Tibial nerve (tissue), 4 donors: ENCODE measurements around the gene MEOX2. TPM values are rescaled to one million over a fixed set of nuclear protein-coding genes. Genes with fewer than 3 reads are reported as not detected.

ENCODE experiments used
- DNase-seq, 2 donors: peaks; one replicate each; pipeline ENCODE4 v3.0.0-alpha.2; 2019; ENCODE audit warnings: low spot score in 2 of 2
- H3K27ac ChIP-seq, 4 donors: fragments of 200-600 bp; sonication (generic) in 3 of 4; one replicate each; pipeline ENCODE4 v1.5.1; 2017 to 2019; ENCODE audit warnings: mild to moderate bottlenecking in 1 of 4
- H3K27me3 ChIP-seq, 2 donors: fragments of 200-600 bp; sonication (generic) in 1 of 2; one replicate each; pipeline versions ENCODE4 v1.5.1 to v1.6.0; 2017 to 2019
- H3K36me3 ChIP-seq, 3 donors: fragments of 200-600 bp; sonication (generic); one replicate each; pipeline ENCODE4 v1.5.1; 2018 to 2019
- H3K4me1 ChIP-seq, 4 donors: fragments of 200-600 bp; sonication (generic) in 3 of 4; one replicate each; pipeline ENCODE4 v1.5.1; 2017 to 2019
- H3K4me3 ChIP-seq, 4 donors: fragments of 200-600 bp; sonication (generic) in 3 of 4; one replicate each; pipeline ENCODE4 v1.5.1; 2017 to 2019; ENCODE audit warnings: mild to moderate bottlenecking in 1 of 4, moderate library complexity in 1 of 4
- H3K9me3 ChIP-seq, 4 donors: fragments of 200-600 bp; sonication (generic) in 3 of 4; one replicate each; pipeline ENCODE4 v1.5.1; 2017 to 2019
- CTCF ChIP-seq, 5 experiments: fragments of 200-600 bp in 3 of 5; fragments of 450-650 bp in 2 of 5; sonication (generic) in 3 of 5; IDR thresholded peaks; one replicate each; pipeline ENCODE4 v1.5.1; 2016 to 2019; ENCODE audit warnings: antibody characterized with exemption in 5 of 5, mild to moderate bottlenecking in 3 of 5, moderate library complexity in 2 of 5
- EP300 ChIP-seq, 2 donors: sonication (generic); formaldehyde crosslinking; IDR thresholded peaks; one replicate each; pipeline ENCODE4 v1.6.1; 2017; ENCODE audit warnings: antibody characterized with exemption in 2 of 2, mild to moderate bottlenecking in 1 of 2
- POLR2A ChIP-seq, 2 donors: fragments of 450-650 bp; IDR thresholded peaks; one replicate each; pipeline ENCODE4 v1.6.1; 2017; ENCODE audit warnings: antibody characterized with exemption in 2 of 2, mild to moderate bottlenecking in 2 of 2, moderate library complexity in 2 of 2
- WGBS, 2 donors: methylation state at CpG; one replicate each; pipeline ENCODE4 v1.1.5; 2018; 5-methylcytosine and 5-hydroxymethylcytosine counted together
- total RNA-seq, 4 donors: library from RNA; depleted of rRNA; stranded (reverse); fragments of >200 nt; gene quantifications; one replicate each; pipeline ENCODE4 v1.1.0, GENCODE V29; 2016

Gene MEOX2
- total RNA-seq, 4 donors from 2014 or later, result 43.2 to 115 (median 104) TPM

GRCh38 chr7:15586266-15586665 is 100.2 kb downstream of the MEOX2 start:
- Histone ChIP-seq H3K4me1 (peaks cover 0 to 2% (median 0%) of the 10 kb centered on the region in 4 donors), H3K4me3 (no peak overlapping the region), H3K27me3 (no peaks in the 10 kb centered on the region), H3K9me3 (peaks cover 0 to 9% (median 0%) of the 10 kb centered on the region in 4 donors), H3K36me3 (no peaks in the 10 kb centered on the region), H3K27ac (no peak overlapping the region)
- TF ChIP-seq POLR2A (IDR thresholded peaks at IDR 0.05) (no peak), CTCF (IDR thresholded peaks at IDR 0.05) (no peak), EP300 (IDR thresholded peaks at IDR 0.05) (no peak)
- no peak for DNase-seq
- WGBS, 2 donors, result 86 to 89% methylated on average over 4 of the region's 4 CpGs

GRCh38 chr7:15584575-15584974 is 101.9 kb downstream of the MEOX2 start:
- H3K9me3 ChIP-seq, result peaks cover 0 to 9% (median 0%) of the 10 kb centered on the region in 4 donors
- H3K36me3 ChIP-seq, result no peaks in the 10 kb centered on the region
- H3K27ac ChIP-seq, result no peak overlapping the region
- no peak for TF ChIP-seq POLR2A (IDR thresholded peaks at IDR 0.05)
- no peak for TF ChIP-seq EP300 (IDR thresholded peaks at IDR 0.05)
- TF ChIP-seq CTCF (IDR thresholded peaks at IDR 0.05), result no peak
- no peak overlapping the region for H3K4me3 ChIP-seq
- DNase-seq, result no peak
- peaks cover 0 to 12% (median 0%) of the 10 kb centered on the region in 4 donors for H3K4me1 ChIP-seq
- WGBS, 2 donors, result 94 to 100% methylated on average over 3 of the region's 3 CpGs
- H3K27me3 ChIP-seq, result no peaks in the 10 kb centered on the region

GRCh38 chr7:15582773-15583172 is 103.7 kb downstream of the MEOX2 start:
- H3K27me3 ChIP-seq, result no peaks in the 10 kb centered on the region
- H3K36me3 ChIP-seq, result no peaks in the 10 kb centered on the region
- H3K4me3 ChIP-seq, result no peak overlapping the region
- peaks cover 0 to 12% (median 0%) of the 10 kb centered on the region in 4 donors for H3K4me1 ChIP-seq
- TF ChIP-seq CTCF (IDR thresholded peaks at IDR 0.05) (no peak), EP300 (IDR thresholded peaks at IDR 0.05) (no peak), POLR2A (IDR thresholded peaks at IDR 0.05) (no peak)
- peaks cover 0 to 9% (median 0%) of the 10 kb centered on the region in 4 donors for H3K9me3 ChIP-seq
- no peak for DNase-seq
- 69 to 83% methylated on average over 1 of the region's 1 CpG for WGBS, 2 donors
- peak overlapping the region in 1 of 4 donors; percentile 29 for H3K27ac ChIP-seq

- Histone ChIP-seq H3K27me3 (no peaks in the 10 kb centered on the region), H3K4me1 (peaks cover 0 to 12% (median 0%) of the 10 kb centered on the region in 4 donors), H3K4me3 (no peak overlapping the region), H3K36me3 (no peaks in the 10 kb centered on the region), H3K9me3 (peaks cover 0 to 9% (median 0%) of the 10 kb centered on the region in 4 donors), H3K27ac (no peak overlapping the region)
- no peak for TF ChIP-seq POLR2A (IDR thresholded peaks at IDR 0.05)
- TF ChIP-seq CTCF (IDR thresholded peaks at IDR 0.05), result no peak
- TF ChIP-seq EP300 (IDR thresholded peaks at IDR 0.05), result no peak
- no peak for DNase-seq
- 51 to 57% methylated on average over 3 of the region's 3 CpGs for WGBS, 2 donors
Observed at GRCh38 chr7:15581352-15581951, 105.0 kb downstream of the MEOX2 start.

GRCh38 chr7:15580604-15581351 is 105.7 kb downstream of the MEOX2 start:
- peaks cover 0 to 9% (median 0%) of the 10 kb centered on the region in 4 donors for H3K9me3 ChIP-seq
- H3K4me1 ChIP-seq, result peaks cover 0 to 12% (median 0%) of the 10 kb centered on the region in 4 donors
- no peak for TF ChIP-seq POLR2A (IDR thresholded peaks at IDR 0.05)
- TF ChIP-seq CTCF (IDR thresholded peaks at IDR 0.05), result no peak
- TF ChIP-seq EP300 (IDR thresholded peaks at IDR 0.05), result no peak
- WGBS, 2 donors, result 88 to 90% methylated on average over 3 of the region's 3 CpGs
- DNase-seq, result no peak
- no peaks in the 10 kb centered on the region for H3K36me3 ChIP-seq
- no peak overlapping the region for H3K4me3 ChIP-seq
- no peak overlapping the region for H3K27ac ChIP-seq
- no peaks in the 10 kb centered on the region for H3K27me3 ChIP-seq
